CD4-positive, alpha-beta memory T cell (primary cell): ENCODE measurements around the gene FMN2. TPM values are rescaled to one million over a fixed set of nuclear protein-coding genes. Genes with fewer than 3 reads are reported as not detected.
A peak's percentile ranks its signal among the peaks of the same experiment; 100 is the strongest.

ENCODE experiments used
- CTCF ChIA-PET: fragments of 350-600 bp; sonication (Branson Sonifier 250); formaldehyde crosslinking; loops from one replicate; lab custom pipeline; 2021; ENCODE audit warnings: inconsistent platforms; ENCODE audit not compliant: partially characterized antibody; lab: Charles Lee
- POLR2A ChIA-PET: fragments of 350-600 bp; sonication (Branson Sonifier 250); formaldehyde crosslinking; loops from one replicate; lab custom pipeline; 2021; ENCODE audit not compliant: partially characterized antibody; lab: Charles Lee
- DNase-seq, 5 donors: peaks; one replicate each; pipeline versions ENCODE4 v3.0.0 to v3.0.0-alpha.2; 2020 to 2022; ENCODE audit warnings: mixed read lengths in 1 of 5
- H3K27ac ChIP-seq: one replicate; pipeline ENCODE4 v1.7.0; 2013; ENCODE audit warnings: low read depth, low read length
- H3K27me3 ChIP-seq: 2 replicates; pipeline ENCODE4 v1.7.0; 2013; ENCODE audit warnings: mild to moderate bottlenecking, low read length, moderate library complexity; ENCODE audit not compliant: insufficient read depth
- H3K36me3 ChIP-seq: 2 replicates; pipeline ENCODE4 v1.7.0; 2013; ENCODE audit warnings: mild to moderate bottlenecking, low read length, moderate library complexity; ENCODE audit not compliant: insufficient read depth
- H3K4me1 ChIP-seq: 2 replicates; pipeline ENCODE4 v1.7.0; 2013; ENCODE audit warnings: mild to moderate bottlenecking, low read length, moderate library complexity; ENCODE audit not compliant: insufficient read depth
- H3K4me3 ChIP-seq, 2 donors: one replicate each; pipeline ENCODE4 v1.7.0; 2013; ENCODE audit warnings: low read length in 2 of 2, mild to moderate bottlenecking in 1 of 2
- H3K9me3 ChIP-seq, 2 donors: one replicate each; pipeline ENCODE4 v1.7.0; 2013; ENCODE audit warnings: low read length in 2 of 2, control low read depth in 1 of 2; ENCODE audit not compliant: control insufficient read depth in 1 of 2
- H3K27ac Mint-ChIP-seq, 7 donors: one replicate each; pipeline ENCODE4 v1.8.0; 2020 to 2021; ENCODE audit warnings: mixed read lengths in 7 of 7, mild to moderate bottlenecking in 6 of 7, inconsistent platforms in 3 of 7, moderate library complexity in 3 of 7
- H3K27me3 Mint-ChIP-seq, 2 donors: one replicate each; pipeline ENCODE4 v1.8.0; 2020 to 2021; ENCODE audit warnings: mixed read lengths in 2 of 2
- H3K36me3 Mint-ChIP-seq, 2 donors: one replicate each; pipeline ENCODE4 v1.8.0; 2020 to 2021; ENCODE audit warnings: mixed read lengths in 2 of 2, inconsistent platforms in 1 of 2, mild to moderate bottlenecking in 1 of 2
- H3K4me1 Mint-ChIP-seq, 4 donors: one replicate each; pipeline ENCODE4 v1.8.0; 2020 to 2021; ENCODE audit warnings: mixed read lengths in 4 of 4, mild to moderate bottlenecking in 1 of 4
- H3K4me3 Mint-ChIP-seq, 8 donors: one replicate each; pipeline ENCODE4 v1.8.0; 2020 to 2021; ENCODE audit warnings: mixed read lengths in 8 of 8, mild to moderate bottlenecking in 7 of 8, moderate library complexity in 6 of 8, inconsistent platforms in 3 of 8
- H3K9me3 Mint-ChIP-seq, 8 donors: one replicate each; pipeline ENCODE4 v1.8.0; 2020 to 2021; ENCODE audit warnings: mixed read lengths in 8 of 8, mild to moderate bottlenecking in 5 of 8, inconsistent platforms in 3 of 8, moderate library complexity in 1 of 8
- intact Hi-C: fragments of 100-400 bp; cut with micrococcal nuclease; formaldehyde crosslinking; loops from one replicate; pipeline ENCODE4 v1.15.1; 2023
- polyA plus RNA-seq, 2 donors: library from polyadenylated mRNA; unstranded; fragments of 300-500 nt; fragmentation: Illumina TruSeq; gene quantifications; one replicate each; pipeline ENCODE4 v1.2.3, GENCODE V29; 2021
- total RNA-seq, 2 experiments: library from RNA; stranded (reverse); gene quantifications; one replicate each; pipeline ENCODE4 v1.2.3, GENCODE V29; 2021

FMN2 gene
- total RNA-seq (not detected), polyA plus RNA-seq (not detected)

- peak within 1 kb of the TSS in 3 of 8 donors; percentile 10 to 39 (median 33) for H3K4me3 Mint-ChIP-seq
- intact Hi-C loops, result no loop called here
- H3K4me1 Mint-ChIP-seq, result peaks cover 3 to 4% (median 4%) of the 10 kb centered on the region in 4 donors
Measured at GRCh38 chr1:240091614-240092300, at the start of gene FMN2. Gene FMN2, plus strand, starts transcription at chr1:240091883. Its CDS starts 227 bp downstream, at chr1:240092110.

GRCh38 chr1:240044620-240045019 is 47.1 kb upstream of the FMN2 start:
- ChIA-PET CTCF (no interaction called here), POLR2A (no interaction called here)
- Mint-ChIP-seq H3K4me1 (no peaks in the 10 kb centered on the region), H3K4me3 (no peak overlapping the region), H3K9me3 (peaks cover 0 to 9% (median 0%) of the 10 kb centered on the region in 8 donors), H3K27ac (no peak overlapping the region), H3K36me3 (no peaks in the 10 kb centered on the region), H3K27me3 (peaks cover 0 to 3% of the 10 kb centered on the region in 2 donors)
- no peaks in the 10 kb centered on the region for H3K27me3 ChIP-seq
- H3K27ac ChIP-seq, result no peak overlapping the region
- H3K36me3 ChIP-seq, result no peaks in the 10 kb centered on the region
- H3K4me1 ChIP-seq, result no peaks in the 10 kb centered on the region
- no peak for DNase-seq
- intact Hi-C loops, result no loop called here
- no peak overlapping the region for H3K4me3 ChIP-seq
- H3K9me3 ChIP-seq, result no peaks in the 10 kb centered on the region

More at GRCh38 chr1:240091614-240092300, at the start of gene FMN2:
- Histone ChIP-seq H3K4me3 (no peak within 1 kb of the TSS), H3K36me3 (no peaks in the 10 kb centered on the region), H3K9me3 (no peaks in the 10 kb centered on the region), H3K4me1 (no peaks in the 10 kb centered on the region), H3K27ac (no peak within 1 kb of the TSS), H3K27me3 (no peaks in the 10 kb centered on the region)
- ChIA-PET POLR2A (no interaction called here), CTCF (no interaction called here)
- no peak for DNase-seq
- H3K27me3 Mint-ChIP-seq, result peaks cover 19 to 29% of the 10 kb centered on the region in 2 donors
- no peaks in the 10 kb centered on the region for H3K36me3 Mint-ChIP-seq
- peaks cover 0 to 5% (median under 1%) of the 10 kb centered on the region in 8 donors for H3K9me3 Mint-ChIP-seq
- no peak within 1 kb of the TSS for H3K27ac Mint-ChIP-seq

GRCh38 chr1:240046000-240046399 is 45.7 kb upstream of the FMN2 start:
- CTCF ChIA-PET, result no interaction called here
- POLR2A ChIA-PET, result no interaction called here
- Mint-ChIP-seq H3K36me3 (no peaks in the 10 kb centered on the region), H3K27ac (no peak overlapping the region), H3K27me3 (peaks cover 0 to 3% of the 10 kb centered on the region in 2 donors), H3K4me1 (no peaks in the 10 kb centered on the region), H3K4me3 (no peak overlapping the region), H3K9me3 (peaks cover 0 to 9% (median 0%) of the 10 kb centered on the region in 8 donors)
- Histone ChIP-seq H3K4me3 (no peak overlapping the region), H3K36me3 (no peaks in the 10 kb centered on the region), H3K4me1 (no peaks in the 10 kb centered on the region), H3K27ac (no peak overlapping the region), H3K27me3 (no peaks in the 10 kb centered on the region), H3K9me3 (no peaks in the 10 kb centered on the region)
- DNase-seq, result no peak
- intact Hi-C loops, result no loop called here

- CTCF ChIA-PET, result no interaction called here
- Histone ChIP-seq H3K4me1 (no peaks in the 10 kb centered on the region), H3K27me3 (no peaks in the 10 kb centered on the region), H3K4me3 (no peak overlapping the region), H3K9me3 (no peaks in the 10 kb centered on the region), H3K27ac (no peak overlapping the region), H3K36me3 (no peaks in the 10 kb centered on the region)
- H3K9me3 Mint-ChIP-seq, result peaks cover 0 to 5% (median 0%) of the 10 kb centered on the region in 8 donors
- no peaks in the 10 kb centered on the region for H3K27me3 Mint-ChIP-seq
- no peak overlapping the region for H3K27ac Mint-ChIP-seq
- H3K4me3 Mint-ChIP-seq, result no peak overlapping the region
- POLR2A ChIA-PET, result no interaction called here
- intact Hi-C loops, result no loop called here
- H3K36me3 Mint-ChIP-seq, result no peaks in the 10 kb centered on the region
- no peak for DNase-seq
- no peaks in the 10 kb centered on the region for H3K4me1 Mint-ChIP-seq
Measured at GRCh38 chr1:240054109-240054701, 37.5 kb upstream of the FMN2 start.

- Mint-ChIP-seq H3K36me3 (no peaks in the 10 kb centered on the region), H3K4me3 (no peak overlapping the region), H3K9me3 (peaks cover 0 to 5% (median 1%) of the 10 kb centered on the region in 8 donors), H3K27me3 (no peaks in the 10 kb centered on the region), H3K27ac (no peak overlapping the region), H3K4me1 (no peaks in the 10 kb centered on the region)
- Histone ChIP-seq H3K4me1 (no peaks in the 10 kb centered on the region), H3K27me3 (no peaks in the 10 kb centered on the region), H3K9me3 (no peaks in the 10 kb centered on the region), H3K4me3 (no peak overlapping the region), H3K36me3 (no peaks in the 10 kb centered on the region), H3K27ac (no peak overlapping the region)
- intact Hi-C loops, result no loop called here
- DNase-seq, result no peak
- POLR2A ChIA-PET, result no interaction called here
- CTCF ChIA-PET, result interaction anchor here (0.6 kb wide), 1 partner anchor 1150 kb away, joined by 3 read pairs; no protein-coding TSS in a partner anchor
Measured at GRCh38 chr1:240055936-240056335, 35.7 kb upstream of the FMN2 start.

GRCh38 chr1:240056350-240056749 is 35.3 kb upstream of the FMN2 start:
- Mint-ChIP-seq H3K4me3 (no peak overlapping the region), H3K36me3 (no peaks in the 10 kb centered on the region), H3K27ac (no peak overlapping the region), H3K9me3 (peaks cover 0 to 7% (median 2%) of the 10 kb centered on the region in 8 donors), H3K27me3 (no peaks in the 10 kb centered on the region), H3K4me1 (no peaks in the 10 kb centered on the region)
- no peak for DNase-seq
- no peaks in the 10 kb centered on the region for H3K27me3 ChIP-seq
- H3K27ac ChIP-seq, result no peak overlapping the region
- ChIA-PET CTCF (interaction anchor here (0.6 kb wide), 1 partner anchor 1149 kb away, joined by 3 read pairs; no protein-coding TSS in a partner anchor), POLR2A (no interaction called here)
- H3K4me3 ChIP-seq, result no peak overlapping the region
- no peaks in the 10 kb centered on the region for H3K4me1 ChIP-seq
- intact Hi-C loops, result no loop called here
- H3K9me3 ChIP-seq, result no peaks in the 10 kb centered on the region
- no peaks in the 10 kb centered on the region for H3K36me3 ChIP-seq

- no peak overlapping the region for H3K4me3 Mint-ChIP-seq
- H3K27me3 Mint-ChIP-seq, result no peaks in the 10 kb centered on the region
- no peaks in the 10 kb centered on the region for H3K9me3 ChIP-seq
- H3K36me3 ChIP-seq, result no peaks in the 10 kb centered on the region
- ChIA-PET POLR2A (no interaction called here), CTCF (no interaction called here)
- H3K27ac Mint-ChIP-seq, result no peak overlapping the region
- H3K4me1 Mint-ChIP-seq, result no peaks in the 10 kb centered on the region
- intact Hi-C loops, result no loop called here
- no peak for DNase-seq
- no peak overlapping the region for H3K27ac ChIP-seq
- H3K9me3 Mint-ChIP-seq, result peaks cover 0 to 5% (median 1%) of the 10 kb centered on the region in 8 donors
- no peaks in the 10 kb centered on the region for H3K27me3 ChIP-seq
- no peak overlapping the region for H3K4me3 ChIP-seq
- no peaks in the 10 kb centered on the region for H3K4me1 ChIP-seq
- H3K36me3 Mint-ChIP-seq, result no peaks in the 10 kb centered on the region
Measured at GRCh38 chr1:240058049-240058448, 33.6 kb upstream of the FMN2 start.
